GM19025 (cell line): ENCODE data around the gene COL4A6.

Experiments used
- ATAC-seq: cut with Tn5 transposase; IDR thresholded peaks from one replicate; pipeline ENCODE4 v1.9.1; 2021; ENCODE audit warnings: mild to moderate bottlenecking, low read depth, moderate library complexity; ENCODE audit not compliant: unreplicated experiment

Gene COL4A6

GRCh38 chrX:108165383-108166111 is 272.7 kb downstream of the COL4A6 start:
- ATAC-seq = no peak

GRCh38 chrX:108163333-108164082 is 274.7 kb downstream of the COL4A6 start:
- no peak for ATAC-seq

- no peak for ATAC-seq
These were observed 276.0 kb downstream of the COL4A6 start for GRCh38 chrX:108162265-108162664.

- no peak for ATAC-seq
These were observed 277.9 kb downstream of the COL4A6 start for GRCh38 chrX:108160309-108160708.

GRCh38 chrX:108159028-108159670 is 279.1 kb downstream of the COL4A6 start:
- ATAC-seq = no peak

- ATAC-seq = no peak
These were observed 280.6 kb downstream of the COL4A6 start for GRCh38 chrX:108157628-108158027.

GRCh38 chrX:108156934-108157466 is 281.2 kb downstream of the COL4A6 start:
- no peak for ATAC-seq

GRCh38 chrX:108156082-108156481 is 282.1 kb downstream of the COL4A6 start:
- no peak for ATAC-seq

- ATAC-seq = no peak
These were observed 289.7 kb downstream of the COL4A6 start for GRCh38 chrX:108148524-108148923.

- ATAC-seq = no peak
These were observed 299.2 kb downstream of the COL4A6 start for GRCh38 chrX:108138814-108139702.

GRCh38 chrX:108134724-108135123 is 303.5 kb downstream of the COL4A6 start:
- ATAC-seq = no peak

GRCh38 chrX:108132876-108133275 is 305.3 kb downstream of the COL4A6 start:
- no peak for ATAC-seq

- ATAC-seq = no peak
These were observed 306.2 kb downstream of the COL4A6 start for GRCh38 chrX:108132034-108132433.

- no peak for ATAC-seq
These were observed 306.8 kb downstream of the COL4A6 start for GRCh38 chrX:108131471-108131870.

GRCh38 chrX:108130889-108131288 is 307.3 kb downstream of the COL4A6 start:
- no peak for ATAC-seq

- ATAC-seq = no peak
These were observed 311.1 kb downstream of the COL4A6 start for GRCh38 chrX:108127152-108127551.

GRCh38 chrX:108126661-108127060 is 311.6 kb downstream of the COL4A6 start:
- ATAC-seq = no peak

GRCh38 chrX:108123591-108124366 is 314.4 kb downstream of the COL4A6 start:
- no peak for ATAC-seq

GRCh38 chrX:108122748-108123147 is 315.5 kb downstream of the COL4A6 start:
- ATAC-seq = no peak
